ENCODE data around the gene WDR20.

WDR20 gene

GRCh38 chr14:102201353-102201738, 61.6 kb downstream of the WDR20 start:
- DNase-seq = no peak

- DNase-seq = no peak
Observed at GRCh38 chr14:102201776-102202175, 62.1 kb downstream of the WDR20 start.

GRCh38 chr14:102202944-102203343, 63.2 kb downstream of the WDR20 start:
- DNase-seq = no peak

- no peak for DNase-seq
Observed at GRCh38 chr14:102203382-102203781, 63.7 kb downstream of the WDR20 start.

- DNase-seq = no peak
Observed at GRCh38 chr14:102205560-102205959, 65.9 kb downstream of the WDR20 start.

GRCh38 chr14:102206918-102207317, 67.2 kb downstream of the WDR20 start:
- DNase-seq = peak; percentile 83

GRCh38 chr14:102207831-102208365, 68.2 kb downstream of the WDR20 start:
- no peak for DNase-seq

- no peak for DNase-seq
Observed at GRCh38 chr14:102208741-102209140, 69.0 kb downstream of the WDR20 start.

GRCh38 chr14:102209224-102209966, 69.7 kb downstream of the WDR20 start:
- DNase-seq = no peak

GRCh38 chr14:102210421-102211042, 70.8 kb downstream of the WDR20 start:
- DNase-seq = no peak

- DNase-seq = no peak
Observed at GRCh38 chr14:102211240-102211639, 71.5 kb downstream of the WDR20 start.

GRCh38 chr14:102212356-102212755, 72.7 kb downstream of the WDR20 start:
- DNase-seq = no peak

GRCh38 chr14:102212845-102213244, 73.1 kb downstream of the WDR20 start:
- DNase-seq = no peak

GRCh38 chr14:102213470-102213869, 73.8 kb downstream of the WDR20 start:
- DNase-seq = no peak

- DNase-seq = no peak
Observed at GRCh38 chr14:102213984-102214658, 74.4 kb downstream of the WDR20 start.

GRCh38 chr14:102215071-102215470, 75.4 kb downstream of the WDR20 start:
- no peak for DNase-seq

GRCh38 chr14:102215576-102216250, 76.0 kb downstream of the WDR20 start:
- peak; percentile 35 for DNase-seq

- DNase-seq = no peak
Observed at GRCh38 chr14:102217399-102217798, 77.7 kb downstream of the WDR20 start.

- no peak for DNase-seq
Observed at GRCh38 chr14:102217987-102218421, 78.3 kb downstream of the WDR20 start.

GRCh38 chr14:102218688-102219087, 79.0 kb downstream of the WDR20 start:
- DNase-seq = no peak

GRCh38 chr14:102219316-102219715, 79.6 kb downstream of the WDR20 start:
- no peak for DNase-seq

- no peak for DNase-seq
Observed at GRCh38 chr14:102220031-102220430, 80.3 kb downstream of the WDR20 start.

- DNase-seq = no peak
Observed at GRCh38 chr14:102221026-102221425, 81.3 kb downstream of the WDR20 start.
